Neutrophil (primary cell): ENCODE data around the gene TMEM94.

ENCODE experiments used
- H3K27ac ChIP-seq: fragments of 200-600 bp; sonication (generic); 2 replicates; pipeline ENCODE4 v1.5.1; 2016; ENCODE audit warnings: mild to moderate bottlenecking, moderate library complexity
- H3K27me3 ChIP-seq: fragments of 200-600 bp; sonication (generic); 2 replicates; pipeline ENCODE4 v1.6.0; 2016; ENCODE audit warnings: mild to moderate bottlenecking
- H3K36me3 ChIP-seq: fragments of 200-600 bp; sonication (generic); 2 replicates; pipeline ENCODE4 v1.5.1; 2017
- H3K4me1 ChIP-seq, 2 experiments: fragments of 200-600 bp in 1 of 2; sonication (generic) in 1 of 2; 1 replicate in 1 of 2; 2 replicates in 1 of 2; pipeline versions ENCODE4 v1.5.1 to v1.6.1; 2013 to 2016; ENCODE audit warnings: low read depth in 1 of 2, low read length in 1 of 2, mild to moderate bottlenecking in 1 of 2, moderate library complexity in 1 of 2; ENCODE audit not compliant: control insufficient read depth in 1 of 2, insufficient read depth in 1 of 2
- H3K4me3 ChIP-seq, 2 experiments: fragments of 200-600 bp in 1 of 2; sonication (generic) in 1 of 2; 1 replicate in 1 of 2; 2 replicates in 1 of 2; pipeline ENCODE4 v1.5.1; 2013 to 2016; ENCODE audit warnings: low read depth in 1 of 2, low read length in 1 of 2, mild to moderate bottlenecking in 1 of 2, moderate library complexity in 1 of 2
- H3K9me3 ChIP-seq: fragments of 200-600 bp; sonication (generic); 2 replicates; pipeline ENCODE4 v1.5.1; 2016
- CTCF ChIP-seq: fragments of 200-600 bp; sonication (generic); IDR thresholded peaks from 2 replicates; pipeline ENCODE4 v1.5.1; 2016; ENCODE audit warnings: antibody characterized with exemption

The TMEM94 gene

GRCh38 chr17:75539967-75540729, 83.7 kb downstream of the TMEM94 start:
- Histone ChIP-seq H3K36me3 (no peaks in the 10 kb centered on the region), H3K4me3 (no peak overlapping the region), H3K9me3 (no peaks in the 10 kb centered on the region), H3K27ac (no peak overlapping the region), H3K4me1 (no peaks in the 10 kb centered on the region), H3K27me3 (peaks cover 10% of the 10 kb centered on the region)
- no peak for TF ChIP-seq CTCF

- no peaks in the 10 kb centered on the region for H3K36me3 ChIP-seq
- no peak for TF ChIP-seq CTCF
- no peaks in the 10 kb centered on the region for H3K9me3 ChIP-seq
- H3K4me3 ChIP-seq, result no peak overlapping the region
- H3K27me3 ChIP-seq, result peaks cover 2% of the 10 kb centered on the region
- no peaks in the 10 kb centered on the region for H3K4me1 ChIP-seq
- H3K27ac ChIP-seq, result no peak overlapping the region
Observed at GRCh38 chr17:75540923-75541503, 84.6 kb downstream of the TMEM94 start.

- H3K4me3 ChIP-seq, result no peak overlapping the region
- H3K27me3 ChIP-seq, result no peaks in the 10 kb centered on the region
- TF ChIP-seq CTCF, result no peak
- no peaks in the 10 kb centered on the region for H3K36me3 ChIP-seq
- H3K4me1 ChIP-seq, result no peaks in the 10 kb centered on the region
- H3K27ac ChIP-seq, result no peak overlapping the region
- H3K9me3 ChIP-seq, result no peaks in the 10 kb centered on the region
Observed at GRCh38 chr17:75542229-75542628, 85.8 kb downstream of the TMEM94 start.

GRCh38 chr17:75542728-75543336, 86.4 kb downstream of the TMEM94 start:
- Histone ChIP-seq H3K27ac (no peak overlapping the region), H3K4me3 (no peak overlapping the region), H3K27me3 (no peaks in the 10 kb centered on the region), H3K36me3 (no peaks in the 10 kb centered on the region), H3K9me3 (no peaks in the 10 kb centered on the region), H3K4me1 (no peaks in the 10 kb centered on the region)
- no peak for TF ChIP-seq CTCF

GRCh38 chr17:75544250-75544649, 87.8 kb downstream of the TMEM94 start:
- no peak for TF ChIP-seq CTCF
- H3K27me3 ChIP-seq, result no peaks in the 10 kb centered on the region
- no peaks in the 10 kb centered on the region for H3K36me3 ChIP-seq
- no peak overlapping the region for H3K27ac ChIP-seq
- H3K4me1 ChIP-seq, result no peaks in the 10 kb centered on the region
- no peak overlapping the region for H3K4me3 ChIP-seq
- H3K9me3 ChIP-seq, result no peaks in the 10 kb centered on the region
